ENCODE measurements around the gene MKKS.
"Not testable (repeated sequence)": the region's sequence is repeated elsewhere in the genome, so short reads cannot be mapped to it uniquely, and the experiment has no call there.

MKKS gene

GRCh38 chr20:10412591-10413408 lies 21.2 kb downstream of the MKKS start:
- no peak for DNase-seq (ENCODE audit: low read depth in 3 of 3)

- no peak for DNase-seq (ENCODE audit: low read depth in 3 of 3)
These were observed 22.3 kb downstream of the MKKS start for GRCh38 chr20:10411673-10412072.

- DNase-seq (ENCODE audit: low read depth in 3 of 3) = no peak
These were observed 25.8 kb downstream of the MKKS start for GRCh38 chr20:10408108-10408813.

- DNase-seq (ENCODE audit: low read depth in 3 of 3) = no peak
These were observed 29.0 kb downstream of the MKKS start for GRCh38 chr20:10404959-10405530.

GRCh38 chr20:10404023-10404628 lies 29.9 kb downstream of the MKKS start:
- no peak for DNase-seq (ENCODE audit: low read depth in 3 of 3)

GRCh38 chr20:10402938-10403608 lies 30.9 kb downstream of the MKKS start:
- no peak for DNase-seq (ENCODE audit: low read depth in 3 of 3)

GRCh38 chr20:10398834-10399369 lies 35.1 kb downstream of the MKKS start:
- DNase-seq (ENCODE audit: low read depth in 3 of 3) = no peak

- not testable (repeated sequence) for DNase-seq (ENCODE audit: low read depth in 3 of 3)
These were observed 39.3 kb downstream of the MKKS start for GRCh38 chr20:10394752-10395151.

GRCh38 chr20:10390709-10391108 lies 43.3 kb downstream of the MKKS start:
- DNase-seq (ENCODE audit: low read depth in 3 of 3) = no peak

GRCh38 chr20:10388597-10388996 lies 45.4 kb downstream of the MKKS start:
- DNase-seq (ENCODE audit: low read depth in 3 of 3) = no peak

- DNase-seq (ENCODE audit: low read depth in 3 of 3) = no peak
These were observed 46.3 kb downstream of the MKKS start for GRCh38 chr20:10387686-10388085.

GRCh38 chr20:10385850-10386544 lies 48.0 kb downstream of the MKKS start:
- DNase-seq (ENCODE audit: low read depth in 3 of 3) = no peak

GRCh38 chr20:10381477-10381876 lies 52.5 kb downstream of the MKKS start:
- no peak for DNase-seq (ENCODE audit: low read depth in 3 of 3)

- DNase-seq (ENCODE audit: low read depth in 3 of 3) = no peak
These were observed 54.3 kb downstream of the MKKS start for GRCh38 chr20:10379761-10380160.

- no peak for DNase-seq (ENCODE audit: low read depth in 3 of 3)
These were observed 57.5 kb downstream of the MKKS start for GRCh38 chr20:10376270-10377075.

- no peak for DNase-seq (ENCODE audit: low read depth in 3 of 3)
These were observed 58.8 kb downstream of the MKKS start for GRCh38 chr20:10375191-10375590.

- no peak for DNase-seq (ENCODE audit: low read depth in 3 of 3)
These were observed 60.0 kb downstream of the MKKS start for GRCh38 chr20:10374036-10374435.

- DNase-seq (ENCODE audit: low read depth in 3 of 3) = no peak
These were observed 62.6 kb downstream of the MKKS start for GRCh38 chr20:10371467-10371866.

- no peak for DNase-seq (ENCODE audit: low read depth in 3 of 3)
These were observed 63.7 kb downstream of the MKKS start for GRCh38 chr20:10370091-10370887.

All from stimulated activated CD4-positive, alpha-beta T cell treated with anti-CD3 and anti-CD28 coated beads, TNF-alpha, amount 100 ng/mL, for 24 hours (primary cell).